Heart right ventricle (tissue), 16 donors: ENCODE results near the gene ZNF619. TPM values are rescaled to one million over a fixed set of nuclear protein-coding genes. Genes with fewer than 3 reads are reported as not detected.
"Not testable (repeated sequence)": the region's sequence is repeated elsewhere in the genome, so short reads cannot be mapped to it uniquely, and the experiment has no call there.

ENCODE experiments used
- ATAC-seq, 8 donors: fragments of 200-7000 bp; cut with Tn5 transposase; one replicate each; pipeline ENCODE4 v1.9.1; 2020; ENCODE audit warnings: mild to moderate bottlenecking in 8 of 8, moderate library complexity in 8 of 8, moderate number of reproducible peaks in 1 of 8
- DNase-seq, 2 donors: peaks; one replicate each; pipeline ENCODE4 v3.0.0-alpha.2; 2020
- H3K27ac ChIP-seq, 10 donors: fragments of 200-600 bp; sonication (generic) in 2 of 10; one replicate each; pipeline versions ENCODE4 v1.5.0 to v1.8.0; 2020 to 2022; ENCODE audit warnings: mild to moderate bottlenecking in 3 of 10
- H3K27me3 ChIP-seq, 7 donors: fragments of 200-600 bp; one replicate each; pipeline ENCODE4 v1.8.0; 2021 to 2022; ENCODE audit warnings: mild to moderate bottlenecking in 2 of 7
- H3K36me3 ChIP-seq, 9 donors: fragments of 200-600 bp; sonication (generic) in 1 of 9; one replicate each; pipeline versions ENCODE4 v1.5.0 to v1.8.0; 2020 to 2022; ENCODE audit warnings: mild to moderate bottlenecking in 2 of 9
- H3K4me1 ChIP-seq, 9 donors: fragments of 200-600 bp; sonication (generic) in 1 of 9; one replicate each; pipeline versions ENCODE4 v1.5.0 to v1.8.0; 2020 to 2022; ENCODE audit warnings: mild to moderate bottlenecking in 4 of 9
- H3K4me3 ChIP-seq, 10 donors: fragments of 200-600 bp; sonication (generic) in 2 of 10; one replicate each; pipeline versions ENCODE4 v1.5.0 to v1.8.0; 2020 to 2022; ENCODE audit warnings: mild to moderate bottlenecking in 7 of 10, moderate library complexity in 2 of 10
- H3K9me3 ChIP-seq, 11 donors: fragments of 200-600 bp in 10 of 11; sonication (generic) in 2 of 11; one replicate each; pipeline versions ENCODE4 v1.5.0 to v1.8.0; 2013 to 2022; ENCODE audit warnings: mild to moderate bottlenecking in 2 of 11, control low read depth in 1 of 11, moderate library complexity in 1 of 11
- CTCF ChIP-seq, 9 donors: fragments of 200-600 bp; sonication (generic) in 2 of 9; IDR thresholded peaks; one replicate each; pipeline versions ENCODE4 v1.5.0 to v1.8.0; 2021 to 2022; ENCODE audit warnings: antibody characterized with exemption in 9 of 9, mild to moderate bottlenecking in 5 of 9, moderate library complexity in 1 of 9
- WGBS, 2 donors: extraction: QIAGEN DNeasy Blood & Tissue Kit; methylation state at CpG; one replicate each; pipeline ENCODE4 v1.1.7; 2013; ENCODE audit warnings: inconsistent platforms in 1 of 2; 5-methylcytosine and 5-hydroxymethylcytosine counted together
- intact Hi-C, 10 donors: fragments of 100-400 bp; cut with DNase I; formaldehyde crosslinking; loops; one replicate each; pipeline versions ENCODE4 v1.11.1 to v1.14.2; 2022
- polyA plus RNA-seq, 2 donors: library from polyadenylated mRNA; stranded (reverse); fragments of 200-250 nt; gene quantifications; one replicate each; pipeline ENCODE4 v1.2.3, GENCODE V29; 2013
- total RNA-seq, 10 donors: library from RNA; stranded (reverse); fragmentation: NEBNext Ultra II Directional in 3 of 10; extraction: Animal tissue kit (Norgen Biotek cat#: 25700) in 3 of 10; gene quantifications; one replicate each; pipeline versions ENCODE4 v1.2.1 to v1.2.4, GENCODE V29; 2021 to 2023
- donor health status: Arrhythmogenic right ventricular cardiomyopathy.
- donor health status: ischemic (EF 13 %, LVEDD 7.1; RV severe dilation, severe dysfunction).
- donor health status: healthy with polysubstance abuse.
- donor health status: DM: no; HTN: yes; CAD: no.
- donor health status: DM: no; HTN: no; CAD: no.
- donor health status: ischemic (EF 25% LVEDD 6.9; RV normal size, moderate dysfunction).
- donor health status: ischemic (EF 25% LVEDD 5.7; RV mildly dilated, moderate dysfunction).
- donor health status: healthy.
- donor health status: DM: yes; HTN: yes; CAD: no.
- donor health status: Ischemic cardiomyopathy.
- donor health status: ischemic (EF 35%, LVEDD 5.7; RV mildly dilated, moderate dysfunction).
- donor health status: nonischemic (EF 11% LVEDD 7.7; RV severe dilation, severe dysfunction).
- donor health status: DM: yes; HTN: yes; CAD: no.
- donor health status: PGD.
- donor health status: ischemic (EF 29% LVEDD 5.4; RV normal size, mild dysfunction).
- donor health status: nonischemic (EF 23%, LVEDD 6.1; RV moderate dilation, normal function).

The ZNF619 gene
- total and polyA plus RNA-seq, 12 donors: 1.0 to 6.1 (median 4.9) TPM

- TF ChIP-seq CTCF (IDR thresholded peaks at IDR 0.05): no peak
- Histone ChIP-seq H3K9me3 (no peaks in the 10 kb centered on the region), H3K4me1 (peaks cover 4 to 45% (median 21%) of the 10 kb centered on the region in 9 donors), H3K27ac (no peak overlapping the region), H3K4me3 (no peak overlapping the region), H3K27me3 (no peaks in the 10 kb centered on the region), H3K36me3 (peaks cover 0 to 78% (median 52%) of the 10 kb centered on the region in 9 donors)
- 71 to 79% methylated on average over 3 of the region's 3 CpGs for WGBS, 2 donors
- ATAC-seq (no peak), DNase-seq (no peak)
- intact Hi-C loops: no loop called here
Measured at GRCh38 chr3:40461161-40461560, 15.8 kb upstream of the ZNF619 start.

GRCh38 chr3:40462838-40463237 is 14.1 kb upstream of the ZNF619 start:
- H3K27ac ChIP-seq, H3K27me3 ChIP-seq, DNase-seq, intact Hi-C loops, H3K9me3 ChIP-seq, ATAC-seq, H3K4me3 ChIP-seq: not testable (repeated sequence)
- Histone ChIP-seq H3K4me1 (peaks cover 4 to 36% (median 15%) of the 10 kb centered on the region in 9 donors), H3K36me3 (peaks cover 0 to 85% (median 56%) of the 10 kb centered on the region in 9 donors)
- WGBS, 2 donors: 95 to 97% methylated on average over 7 of the region's 7 CpGs

- Histone ChIP-seq H3K4me3 (no peak overlapping the region), H3K36me3 (peaks cover 0 to 81% (median 55%) of the 10 kb centered on the region in 9 donors), H3K27me3 (no peaks in the 10 kb centered on the region), H3K9me3 (no peaks in the 10 kb centered on the region), H3K4me1 (peaks cover 0 to 28% (median 7%) of the 10 kb centered on the region in 9 donors), H3K27ac (no peak overlapping the region)
- ATAC-seq (no peak), DNase-seq (no peak)
- 86 to 90% methylated on average over 2 of the region's 2 CpGs for WGBS, 2 donors
- no peak for TF ChIP-seq CTCF (IDR thresholded peaks at IDR 0.05)
- intact Hi-C loops: no loop called here
Measured at GRCh38 chr3:40463579-40463978, 13.3 kb upstream of the ZNF619 start.

- Histone ChIP-seq H3K9me3 (no peaks in the 10 kb centered on the region), H3K4me3 (no peak overlapping the region), H3K36me3 (peaks cover 0 to 72% (median 45%) of the 10 kb centered on the region in 9 donors), H3K27me3 (no peaks in the 10 kb centered on the region), H3K4me1 (peaks cover 0 to 19% (median 0%) of the 10 kb centered on the region in 9 donors), H3K27ac (no peak overlapping the region)
- intact Hi-C loops: no loop called here
- WGBS, 2 donors: 70 to 74% methylated on average over 9 of the region's 9 CpGs
- TF ChIP-seq CTCF (IDR thresholded peaks at IDR 0.05): no peak
- ATAC-seq (no peak), DNase-seq (no peak)
Measured at GRCh38 chr3:40464339-40465110, 12.4 kb upstream of the ZNF619 start.

- no peak overlapping the region for H3K4me3 ChIP-seq
- no peaks in the 10 kb centered on the region for H3K27me3 ChIP-seq
- peaks cover 0 to 14% (median 0%) of the 10 kb centered on the region in 9 donors for H3K4me1 ChIP-seq
- intact Hi-C loops: no loop called here
- ATAC-seq (no peak), DNase-seq (no peak)
- 75 to 77% methylated on average over 4 of the region's 4 CpGs for WGBS, 2 donors
- no peaks in the 10 kb centered on the region for H3K9me3 ChIP-seq
- H3K27ac ChIP-seq: no peak overlapping the region
- no peak for TF ChIP-seq CTCF (IDR thresholded peaks at IDR 0.05)
- H3K36me3 ChIP-seq: peaks cover 0 to 66% (median 45%) of the 10 kb centered on the region in 9 donors
Measured at GRCh38 chr3:40465111-40465407, 11.9 kb upstream of the ZNF619 start.
